Tibial nerve (tissue), 4 donors: ENCODE data around the gene IMMP1L. TPM values are rescaled to one million over a fixed set of nuclear protein-coding genes. Genes with fewer than 3 reads are reported as not detected.

Experiments used
- DNase-seq, 2 donors: peaks; one replicate each; pipeline ENCODE4 v3.0.0-alpha.2; 2019; ENCODE audit warnings: low spot score in 2 of 2
- H3K27ac ChIP-seq, 4 donors: fragments of 200-600 bp; sonication (generic) in 3 of 4; one replicate each; pipeline ENCODE4 v1.5.1; 2017 to 2019; ENCODE audit warnings: mild to moderate bottlenecking in 1 of 4
- H3K27me3 ChIP-seq, 2 donors: fragments of 200-600 bp; sonication (generic) in 1 of 2; one replicate each; pipeline versions ENCODE4 v1.5.1 to v1.6.0; 2017 to 2019
- H3K36me3 ChIP-seq, 3 donors: fragments of 200-600 bp; sonication (generic); one replicate each; pipeline ENCODE4 v1.5.1; 2018 to 2019
- H3K4me1 ChIP-seq, 4 donors: fragments of 200-600 bp; sonication (generic) in 3 of 4; one replicate each; pipeline ENCODE4 v1.5.1; 2017 to 2019
- H3K4me3 ChIP-seq, 4 donors: fragments of 200-600 bp; sonication (generic) in 3 of 4; one replicate each; pipeline ENCODE4 v1.5.1; 2017 to 2019; ENCODE audit warnings: mild to moderate bottlenecking in 1 of 4, moderate library complexity in 1 of 4
- H3K9me3 ChIP-seq, 4 donors: fragments of 200-600 bp; sonication (generic) in 3 of 4; one replicate each; pipeline ENCODE4 v1.5.1; 2017 to 2019
- EP300 ChIP-seq, 2 donors: sonication (generic); formaldehyde crosslinking; IDR thresholded peaks; one replicate each; pipeline ENCODE4 v1.6.1; 2017; ENCODE audit warnings: antibody characterized with exemption in 2 of 2, mild to moderate bottlenecking in 1 of 2
- POLR2A ChIP-seq, 2 donors: fragments of 450-650 bp; IDR thresholded peaks; one replicate each; pipeline ENCODE4 v1.6.1; 2017; ENCODE audit warnings: antibody characterized with exemption in 2 of 2, mild to moderate bottlenecking in 2 of 2, moderate library complexity in 2 of 2
- WGBS, 2 donors: methylation state at CpG; one replicate each; pipeline ENCODE4 v1.1.5; 2018; 5-methylcytosine and 5-hydroxymethylcytosine counted together
- total RNA-seq, 4 donors: library from RNA; depleted of rRNA; stranded (reverse); fragments of >200 nt; gene quantifications; one replicate each; pipeline ENCODE4 v1.1.0, GENCODE V29; 2016
- TF ChIP-seq, protein P1 (sequence below), 5 experiments: fragments of 200-600 bp in 3 of 5; fragments of 450-650 bp in 2 of 5; sonication (generic) in 3 of 5; IDR thresholded peaks; one replicate each; pipeline ENCODE4 v1.5.1; 2016 to 2019; ENCODE audit warnings: antibody characterized with exemption in 5 of 5, mild to moderate bottlenecking in 3 of 5, moderate library complexity in 2 of 5

The IMMP1L gene
- total RNA-seq, 4 donors from 2014 or later, result 22.5 to 119 (median 37.5) TPM

DNA sequence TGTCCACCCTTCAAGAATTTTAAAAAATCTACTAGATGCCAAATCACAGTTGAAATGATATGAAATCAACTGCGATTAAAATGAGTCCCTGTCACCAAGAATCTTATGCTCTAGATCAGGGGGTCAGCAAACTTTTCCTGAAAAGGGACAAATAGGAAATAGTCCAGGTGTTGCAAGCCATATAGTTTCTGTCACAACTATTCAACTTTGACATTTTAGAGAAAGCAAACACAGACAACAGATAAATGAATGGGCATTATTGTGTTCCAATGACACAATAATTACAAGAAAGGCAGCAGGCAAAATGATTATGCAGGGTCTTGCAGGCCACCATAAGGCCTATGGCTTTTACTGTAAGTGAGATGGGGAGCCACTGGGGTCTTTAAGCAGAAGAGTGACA lies 58.6 kb downstream of the IMMP1L start:
- H3K36me3 ChIP-seq, result peaks cover 0 to 41% (median 0%) of the 10 kb centered on the region in 3 donors
- WGBS, 2 donors, result 92 to 100% methylated on average over 1 of the region's 1 CpG
- no peaks in the 10 kb centered on the region for H3K4me1 ChIP-seq
- H3K27ac ChIP-seq, result no peak overlapping the region
- no peaks in the 10 kb centered on the region for H3K9me3 ChIP-seq
- TF ChIP-seq POLR2A (IDR thresholded peaks at IDR 0.05) (no peak), EP300 (IDR thresholded peaks at IDR 0.05) (no peak)
- TF ChIP-seq, protein P1, sequence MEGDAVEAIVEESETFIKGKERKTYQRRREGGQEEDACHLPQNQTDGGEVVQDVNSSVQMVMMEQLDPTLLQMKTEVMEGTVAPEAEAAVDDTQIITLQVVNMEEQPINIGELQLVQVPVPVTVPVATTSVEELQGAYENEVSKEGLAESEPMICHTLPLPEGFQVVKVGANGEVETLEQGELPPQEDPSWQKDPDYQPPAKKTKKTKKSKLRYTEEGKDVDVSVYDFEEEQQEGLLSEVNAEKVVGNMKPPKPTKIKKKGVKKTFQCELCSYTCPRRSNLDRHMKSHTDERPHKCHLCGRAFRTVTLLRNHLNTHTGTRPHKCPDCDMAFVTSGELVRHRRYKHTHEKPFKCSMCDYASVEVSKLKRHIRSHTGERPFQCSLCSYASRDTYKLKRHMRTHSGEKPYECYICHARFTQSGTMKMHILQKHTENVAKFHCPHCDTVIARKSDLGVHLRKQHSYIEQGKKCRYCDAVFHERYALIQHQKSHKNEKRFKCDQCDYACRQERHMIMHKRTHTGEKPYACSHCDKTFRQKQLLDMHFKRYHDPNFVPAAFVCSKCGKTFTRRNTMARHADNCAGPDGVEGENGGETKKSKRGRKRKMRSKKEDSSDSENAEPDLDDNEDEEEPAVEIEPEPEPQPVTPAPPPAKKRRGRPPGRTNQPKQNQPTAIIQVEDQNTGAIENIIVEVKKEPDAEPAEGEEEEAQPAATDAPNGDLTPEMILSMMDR (IDR thresholded peaks at IDR 0.05), result no peak
- no peaks in the 10 kb centered on the region for H3K27me3 ChIP-seq
- no peak for DNase-seq
- no peak overlapping the region for H3K4me3 ChIP-seq

DNA sequence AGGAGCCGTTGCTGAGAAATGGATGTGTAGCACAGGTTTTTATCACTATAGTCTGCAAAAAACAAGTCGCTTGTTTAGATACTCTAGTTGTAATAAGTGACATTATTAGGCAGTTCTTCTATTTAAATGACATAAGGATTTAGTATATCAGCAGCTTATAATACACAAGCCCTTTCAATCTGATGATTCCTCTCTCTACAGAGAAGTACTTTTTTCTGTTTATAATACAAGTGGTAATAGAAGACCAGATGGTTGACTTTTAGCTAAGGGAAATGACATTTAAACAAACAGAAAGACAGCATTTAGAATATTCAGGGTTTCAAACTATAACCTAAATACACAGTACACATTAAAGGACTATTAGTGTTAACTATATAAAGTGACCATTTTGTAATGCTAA lies 60.4 kb downstream of the IMMP1L start:
- no peak for DNase-seq
- Histone ChIP-seq H3K4me3 (no peak overlapping the region), H3K36me3 (peaks cover 0 to 35% (median 0%) of the 10 kb centered on the region in 3 donors), H3K27me3 (no peaks in the 10 kb centered on the region), H3K27ac (no peak overlapping the region), H3K9me3 (no peaks in the 10 kb centered on the region), H3K4me1 (no peaks in the 10 kb centered on the region)
- TF ChIP-seq, protein P1 (IDR thresholded peaks at IDR 0.05), result no peak
- TF ChIP-seq EP300 (IDR thresholded peaks at IDR 0.05) (no peak), POLR2A (IDR thresholded peaks at IDR 0.05) (no peak)
- 83 to 88% methylated on average over 2 of the region's 2 CpGs for WGBS, 2 donors

- H3K27me3 ChIP-seq, result no peaks in the 10 kb centered on the region
- 93 to 94% methylated on average over 4 of the region's 4 CpGs for WGBS, 2 donors
Measured at GRCh38 chr11:31445621-31446020, 63.8 kb downstream of the IMMP1L start.

GRCh38 chr11:31443802-31444201 lies 65.6 kb downstream of the IMMP1L start:
- no peaks in the 10 kb centered on the region for H3K9me3 ChIP-seq
- no peak for TF ChIP-seq POLR2A (IDR thresholded peaks at IDR 0.05)
- TF ChIP-seq EP300 (IDR thresholded peaks at IDR 0.05), result no peak
- TF ChIP-seq, protein P1 (IDR thresholded peaks at IDR 0.05), result no peak
- no peak overlapping the region for H3K4me3 ChIP-seq
- H3K4me1 ChIP-seq, result no peaks in the 10 kb centered on the region
- H3K27ac ChIP-seq, result no peak overlapping the region
- no peak for DNase-seq
- WGBS, 2 donors, result 68 to 71% methylated on average over 3 of the region's 3 CpGs
- peaks cover 0 to 15% (median 0%) of the 10 kb centered on the region in 3 donors for H3K36me3 ChIP-seq
- no peaks in the 10 kb centered on the region for H3K27me3 ChIP-seq

More at GRCh38 chr11:31445621-31446020, 63.8 kb downstream of the IMMP1L start:
- Histone ChIP-seq H3K4me1 (no peaks in the 10 kb centered on the region), H3K4me3 (no peak overlapping the region), H3K27ac (no peak overlapping the region), H3K9me3 (no peaks in the 10 kb centered on the region), H3K36me3 (peaks cover 0 to 18% (median 0%) of the 10 kb centered on the region in 3 donors)
- no peak for DNase-seq
- TF ChIP-seq, protein P1 (IDR thresholded peaks at IDR 0.05), result no peak
- no peak for TF ChIP-seq POLR2A (IDR thresholded peaks at IDR 0.05)
- no peak for TF ChIP-seq EP300 (IDR thresholded peaks at IDR 0.05)

GRCh38 chr11:31442086-31442485 lies 67.3 kb downstream of the IMMP1L start:
- WGBS, 2 donors, result 36 to 49% methylated on average over 2 of the region's 2 CpGs
- H3K4me1 ChIP-seq, result no peaks in the 10 kb centered on the region
- H3K36me3 ChIP-seq, result peaks cover 0 to 5% (median 0%) of the 10 kb centered on the region in 3 donors
- H3K9me3 ChIP-seq, result no peaks in the 10 kb centered on the region
- TF ChIP-seq, protein P1 (IDR thresholded peaks at IDR 0.05), result no peak
- TF ChIP-seq EP300 (IDR thresholded peaks at IDR 0.05) (no peak), POLR2A (IDR thresholded peaks at IDR 0.05) (no peak)
- H3K27me3 ChIP-seq, result no peaks in the 10 kb centered on the region
- no peak overlapping the region for H3K27ac ChIP-seq
- no peak overlapping the region for H3K4me3 ChIP-seq
- no peak for DNase-seq
